ENCODE results near the gene SETX. TPM values are rescaled to one million over a fixed set of nuclear protein-coding genes. Genes with fewer than 3 reads are reported as not detected.

The SETX gene
- total RNA-seq, 5 donors from 2014 or later (not counting 1 experiment from before 2014, with no cell fraction given) = 63.9 to 73.2 (median 65.0) TPM

- WGBS (ENCODE audit: insufficient coverage) = 83% methylated on average over 5 of the region's 6 CpGs
- Mint-ChIP-seq H3K9me3 (no peaks in the 10 kb centered on the region), H3K27ac (no peak overlapping the region), H3K27me3 (peaks cover 0 to 20% of the 10 kb centered on the region in 2 donors), H3K36me3 (no peaks in the 10 kb centered on the region), H3K4me1 (peaks cover 0 to 9% (median 4%) of the 10 kb centered on the region in 3 donors), H3K4me3 (no peak overlapping the region)
- no peak overlapping the region for H3K27ac ChIP-seq (ENCODE audit: low read length)
- peaks cover 0 to 3% of the 10 kb centered on the region in 2 experiments for H3K4me1 ChIP-seq (ENCODE audit: control insufficient read depth in 1 of 2, extremely low read depth in 1 of 2, insufficient read depth in 2 of 2, low read length in 2 of 2)
- H3K4me3 ChIP-seq (ENCODE audit: control insufficient read depth in 1 of 2, extremely low read depth in 1 of 2, low read length in 1 of 2) = no peak overlapping the region
- ATAC-seq (replicated peaks in 1 of 4) = no peak
- H3K36me3 ChIP-seq (ENCODE audit: control insufficient read depth in 2 of 2, extremely low read depth in 1 of 2, insufficient read depth in 1 of 2, low read length in 1 of 2) = no peaks in the 10 kb centered on the region
- H3K27me3 ChIP-seq (replicated peaks in 1 of 2; ENCODE audit: control insufficient read depth in 2 of 2, extremely low read depth in 1 of 2, insufficient read depth in 2 of 2, low read length in 1 of 2) = peaks cover 0 to 31% of the 10 kb centered on the region in 2 experiments
- H3K9me3 ChIP-seq = no peaks in the 10 kb centered on the region
- POLR2A ChIA-PET = no interaction called here
- CTCF ChIA-PET = interaction anchor here (0.5 to 1.5 kb wide), 2 partner anchors 10 to 486 kb away, joined by 3 to 7 read pairs; no protein-coding TSS in a partner anchor
- DNase-seq = no peak
Measured at GRCh38 chr9:132249123-132249522, 105.7 kb downstream of the SETX start.

GRCh38 chr9:132247942-132248341 is 106.8 kb downstream of the SETX start:
- Mint-ChIP-seq H3K27ac (no peak overlapping the region), H3K36me3 (no peaks in the 10 kb centered on the region), H3K4me1 (peaks cover 3 to 9% (median 4%) of the 10 kb centered on the region in 3 donors), H3K27me3 (peaks cover 0 to 20% of the 10 kb centered on the region in 2 donors), H3K9me3 (no peaks in the 10 kb centered on the region), H3K4me3 (no peak overlapping the region)
- Histone ChIP-seq H3K36me3 (ENCODE audit: control insufficient read depth in 2 of 2, extremely low read depth in 1 of 2, insufficient read depth in 1 of 2, low read length in 1 of 2) (no peaks in the 10 kb centered on the region), H3K27ac (ENCODE audit: low read length) (no peak overlapping the region), H3K9me3 (no peaks in the 10 kb centered on the region), H3K4me3 (ENCODE audit: control insufficient read depth in 1 of 2, extremely low read depth in 1 of 2, low read length in 1 of 2) (no peak overlapping the region), H3K4me1 (ENCODE audit: control insufficient read depth in 1 of 2, extremely low read depth in 1 of 2, insufficient read depth in 2 of 2, low read length in 2 of 2) (peaks cover 0 to 5% of the 10 kb centered on the region in 2 experiments), H3K27me3 (replicated peaks in 1 of 2; ENCODE audit: control insufficient read depth in 2 of 2, extremely low read depth in 1 of 2, insufficient read depth in 2 of 2, low read length in 1 of 2) (peaks cover 0 to 30% of the 10 kb centered on the region in 2 experiments)
- no CpG with 5 or more reads among the region's 8 CpGs for WGBS (ENCODE audit: insufficient coverage)
- CTCF ChIA-PET = interaction anchor here in 1 of 2 donors (0.6 kb wide), 1 partner anchor 12 kb away, joined by 3 read pairs; no protein-coding TSS in a partner anchor
- DNase-seq (no peak), ATAC-seq (replicated peaks in 1 of 4) (no peak)
- POLR2A ChIA-PET = no interaction called here

- 73% methylated on average over 5 of the region's 9 CpGs for WGBS (ENCODE audit: insufficient coverage)
- no peaks in the 10 kb centered on the region for H3K36me3 Mint-ChIP-seq
- peaks cover 0 to 20% of the 10 kb centered on the region in 2 donors for H3K27me3 Mint-ChIP-seq
- peaks cover 0 to 18% of the 10 kb centered on the region in 2 experiments for H3K4me1 ChIP-seq (ENCODE audit: control insufficient read depth in 1 of 2, extremely low read depth in 1 of 2, insufficient read depth in 2 of 2, low read length in 2 of 2)
- ChIA-PET CTCF (interaction anchor here in 1 of 2 donors (0.7 kb wide), 1 partner anchor 10 kb away, joined by 3 read pairs; no protein-coding TSS in a partner anchor), POLR2A (no interaction called here)
- H3K4me3 Mint-ChIP-seq = no peak overlapping the region
- ATAC-seq (replicated peaks in 1 of 4) (no peak), DNase-seq (no peak)
- H3K4me1 Mint-ChIP-seq = peaks cover 6 to 10% (median 8%) of the 10 kb centered on the region in 3 donors
- H3K27ac ChIP-seq (ENCODE audit: low read length) = no peak overlapping the region
- H3K36me3 ChIP-seq (ENCODE audit: control insufficient read depth in 2 of 2, extremely low read depth in 1 of 2, insufficient read depth in 1 of 2, low read length in 1 of 2) = no peaks in the 10 kb centered on the region
- no peak overlapping the region for H3K27ac Mint-ChIP-seq
- H3K9me3 ChIP-seq = no peaks in the 10 kb centered on the region
- peaks cover 0 to 38% of the 10 kb centered on the region in 2 experiments for H3K27me3 ChIP-seq (replicated peaks in 1 of 2; ENCODE audit: control insufficient read depth in 2 of 2, extremely low read depth in 1 of 2, insufficient read depth in 2 of 2, low read length in 1 of 2)
- H3K4me3 ChIP-seq (ENCODE audit: control insufficient read depth in 1 of 2, extremely low read depth in 1 of 2, low read length in 1 of 2) = no peak overlapping the region
- H3K9me3 Mint-ChIP-seq = no peaks in the 10 kb centered on the region
Measured at GRCh38 chr9:132245465-132245864, 109.3 kb downstream of the SETX start.

GRCh38 chr9:132244582-132245455 is 110.0 kb downstream of the SETX start:
- Histone ChIP-seq H3K27ac (ENCODE audit: low read length) (no peak overlapping the region), H3K9me3 (no peaks in the 10 kb centered on the region), H3K4me3 (ENCODE audit: control insufficient read depth in 1 of 2, extremely low read depth in 1 of 2, low read length in 1 of 2) (no peak overlapping the region), H3K27me3 (replicated peaks in 1 of 2; ENCODE audit: control insufficient read depth in 2 of 2, extremely low read depth in 1 of 2, insufficient read depth in 2 of 2, low read length in 1 of 2) (peaks cover 0 to 38% of the 10 kb centered on the region in 2 experiments), H3K36me3 (ENCODE audit: control insufficient read depth in 2 of 2, extremely low read depth in 1 of 2, insufficient read depth in 1 of 2, low read length in 1 of 2) (no peaks in the 10 kb centered on the region), H3K4me1 (ENCODE audit: control insufficient read depth in 1 of 2, extremely low read depth in 1 of 2, insufficient read depth in 2 of 2, low read length in 2 of 2) (peaks cover 0 to 24% of the 10 kb centered on the region in 2 experiments)
- WGBS (ENCODE audit: insufficient coverage) = 75% methylated on average over 16 of the region's 19 CpGs
- DNase-seq (no peak), ATAC-seq (replicated peaks in 1 of 4) (no peak)
- ChIA-PET CTCF (interaction anchor here in 1 of 2 donors (0.7 kb wide), 1 partner anchor 9 kb away, joined by 3 read pairs; no protein-coding TSS in a partner anchor), POLR2A (no interaction called here)
- Mint-ChIP-seq H3K27me3 (peaks cover 0 to 20% of the 10 kb centered on the region in 2 donors), H3K4me3 (peak overlapping the region in 1 of 3 donors; percentile 99), H3K4me1 (peaks cover 8 to 11% (median 10%) of the 10 kb centered on the region in 3 donors), H3K9me3 (no peaks in the 10 kb centered on the region), H3K27ac (no peak overlapping the region), H3K36me3 (no peaks in the 10 kb centered on the region)

GRCh38 chr9:132243156-132244074 is 111.4 kb downstream of the SETX start:
- H3K36me3 ChIP-seq (ENCODE audit: control insufficient read depth in 2 of 2, extremely low read depth in 1 of 2, insufficient read depth in 1 of 2, low read length in 1 of 2) = no peaks in the 10 kb centered on the region
- no peak overlapping the region for H3K27ac ChIP-seq (ENCODE audit: low read length)
- H3K36me3 Mint-ChIP-seq = no peaks in the 10 kb centered on the region
- peak overlapping the region; percentile 89 to 99 (median 92) for H3K4me3 Mint-ChIP-seq
- 93% methylated on average over 10 of the region's 19 CpGs for WGBS (ENCODE audit: insufficient coverage)
- ATAC-seq (replicated peaks in 1 of 4) (no peak), DNase-seq (no peak)
- H3K9me3 Mint-ChIP-seq = no peaks in the 10 kb centered on the region
- peaks cover 0 to 20% of the 10 kb centered on the region in 2 donors for H3K27me3 Mint-ChIP-seq
- peaks cover 0 to 33% of the 10 kb centered on the region in 2 experiments for H3K27me3 ChIP-seq (replicated peaks in 1 of 2; ENCODE audit: control insufficient read depth in 2 of 2, extremely low read depth in 1 of 2, insufficient read depth in 2 of 2, low read length in 1 of 2)
- peaks cover 0 to 28% of the 10 kb centered on the region in 2 experiments for H3K4me1 ChIP-seq (ENCODE audit: control insufficient read depth in 1 of 2, extremely low read depth in 1 of 2, insufficient read depth in 2 of 2, low read length in 2 of 2)
- H3K27ac Mint-ChIP-seq = peak overlapping the region in 1 of 2 donors; percentile 16
- no peaks in the 10 kb centered on the region for H3K9me3 ChIP-seq
- H3K4me3 ChIP-seq (ENCODE audit: control insufficient read depth in 1 of 2, extremely low read depth in 1 of 2, low read length in 1 of 2) = no peak overlapping the region
- H3K4me1 Mint-ChIP-seq = peaks cover 8 to 13% (median 11%) of the 10 kb centered on the region in 3 donors
- POLR2A ChIA-PET = no interaction called here
- CTCF ChIA-PET = no interaction called here
